IgD-negative memory B cell (primary cell): ENCODE data around the gene CYP2C18. TPM values are rescaled to one million over a fixed set of nuclear protein-coding genes. Genes with fewer than 3 reads are reported as not detected.
"Not testable (repeated sequence)": the region's sequence is repeated elsewhere in the genome, so short reads cannot be mapped to it uniquely, and the experiment has no call there.

Source experiments
- H3K27ac Mint-ChIP-seq, 3 donors: one replicate each; pipeline ENCODE4 v1.8.0; 2020 to 2022; ENCODE audit warnings: mild to moderate bottlenecking in 3 of 3, mixed read lengths in 3 of 3, moderate library complexity in 1 of 3
- H3K27me3 Mint-ChIP-seq: one replicate; pipeline ENCODE4 v1.8.0; 2021; ENCODE audit warnings: mixed read lengths
- H3K36me3 Mint-ChIP-seq: one replicate; pipeline ENCODE4 v1.8.0; 2020; ENCODE audit warnings: mild to moderate bottlenecking, mixed read lengths
- H3K4me1 Mint-ChIP-seq, 3 donors: one replicate each; pipeline ENCODE4 v1.8.0; 2020 to 2022; ENCODE audit warnings: mixed read lengths in 3 of 3, mild to moderate bottlenecking in 1 of 3
- H3K4me3 Mint-ChIP-seq, 4 donors: one replicate each; pipeline ENCODE4 v1.8.0; 2020 to 2022; ENCODE audit warnings: mild to moderate bottlenecking in 4 of 4, mixed read lengths in 4 of 4, moderate library complexity in 3 of 4
- H3K9me3 Mint-ChIP-seq, 3 donors: one replicate each; pipeline ENCODE4 v1.8.0; 2020 to 2021; ENCODE audit warnings: mixed read lengths in 3 of 3, mild to moderate bottlenecking in 1 of 3
- polyA plus RNA-seq: library from polyadenylated mRNA; unstranded; fragments of 300-500 nt; fragmentation: Illumina TruSeq; gene quantifications from one replicate; pipeline ENCODE4 v1.2.3, GENCODE V29; 2021

The CYP2C18 gene
- polyA plus RNA-seq, 1 donor from 2014 or later = not detected

DNA sequence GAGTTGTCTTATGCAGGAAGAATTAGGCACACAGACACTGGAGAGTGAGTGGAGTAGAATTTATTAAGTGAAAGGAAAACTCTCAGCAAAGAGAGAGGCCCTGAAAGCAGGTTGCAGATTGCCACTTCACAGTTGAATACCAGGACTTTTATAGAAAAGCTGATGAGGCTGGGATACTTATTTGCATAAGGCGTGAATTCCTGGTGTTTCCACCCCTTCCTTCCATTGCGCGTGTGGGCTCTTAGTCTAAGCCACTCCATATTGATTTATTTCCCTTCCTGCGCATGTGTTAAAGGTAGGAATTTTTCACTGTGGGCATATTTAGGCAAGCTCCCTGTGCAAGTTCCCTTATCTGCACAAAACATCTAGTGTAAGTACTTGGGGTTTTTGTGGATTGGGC is 893 bp upstream of the CYP2C18 start:
- H3K4me1 Mint-ChIP-seq, H3K36me3 Mint-ChIP-seq, H3K27ac Mint-ChIP-seq, H3K4me3 Mint-ChIP-seq, H3K9me3 Mint-ChIP-seq, H3K27me3 Mint-ChIP-seq: not testable (repeated sequence)

DNA sequence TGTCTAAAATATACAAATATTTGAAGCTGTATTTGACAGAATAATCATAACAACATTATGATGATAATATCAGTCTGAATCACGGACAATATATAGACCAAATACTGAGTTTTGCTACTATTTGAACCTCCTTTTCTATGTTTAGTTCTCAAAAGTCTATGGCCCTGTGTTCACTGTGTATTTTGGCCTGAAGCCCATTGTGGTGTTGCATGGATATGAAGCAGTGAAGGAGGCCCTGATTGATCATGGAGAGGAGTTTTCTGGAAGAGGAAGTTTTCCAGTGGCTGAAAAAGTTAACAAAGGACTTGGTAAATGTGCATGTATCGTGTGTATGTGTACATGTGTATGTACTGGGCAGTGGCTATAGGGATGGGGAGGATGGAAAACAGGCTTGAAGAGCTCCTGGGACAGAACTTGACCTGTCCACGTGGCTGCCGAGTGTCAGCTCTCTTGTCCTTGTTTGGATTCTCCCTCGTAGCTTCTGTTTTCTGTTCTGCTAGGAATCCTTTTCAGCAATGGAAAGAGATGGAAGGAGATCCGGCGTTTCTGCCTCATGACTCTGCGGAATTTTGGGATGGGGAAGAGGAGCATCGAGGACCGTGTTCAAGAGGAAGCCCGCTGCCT is 4.2 kb downstream of the CYP2C18 start:
- H3K27ac Mint-ChIP-seq = no peak overlapping the region
- no peak overlapping the region for H3K4me3 Mint-ChIP-seq
- H3K9me3 Mint-ChIP-seq = peaks cover 0 to 8% (median 7%) of the 10 kb centered on the region in 3 donors
- H3K27me3 Mint-ChIP-seq = no peaks in the 10 kb centered on the region
- no peaks in the 10 kb centered on the region for H3K4me1 Mint-ChIP-seq
- H3K36me3 Mint-ChIP-seq = no peaks in the 10 kb centered on the region

DNA sequence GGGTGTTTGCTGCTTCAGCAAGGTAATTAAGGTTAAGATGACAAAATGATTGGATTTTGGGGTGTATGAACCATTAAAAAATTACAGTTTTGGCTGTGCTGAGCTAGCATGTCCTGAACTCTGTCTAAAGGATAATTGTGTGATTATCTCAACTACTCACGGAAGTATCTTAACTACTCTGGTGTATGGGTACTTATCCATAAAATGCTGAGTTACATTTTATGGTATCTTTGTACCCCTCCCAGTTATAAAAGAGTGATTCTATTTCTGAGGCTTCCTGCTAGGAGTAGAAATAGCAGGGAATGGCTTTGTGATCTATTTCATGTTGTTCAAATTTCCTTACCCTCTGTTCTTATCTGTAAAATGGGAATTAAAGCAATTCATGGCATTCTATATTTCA is 22.6 kb downstream of the CYP2C18 start:
- no peaks in the 10 kb centered on the region for H3K27me3 Mint-ChIP-seq
- no peaks in the 10 kb centered on the region for H3K4me1 Mint-ChIP-seq
- H3K27ac Mint-ChIP-seq = no peak overlapping the region
- H3K9me3 Mint-ChIP-seq = peaks cover 3 to 17% (median 3%) of the 10 kb centered on the region in 3 donors
- H3K4me3 Mint-ChIP-seq = no peak overlapping the region
- H3K36me3 Mint-ChIP-seq = no peaks in the 10 kb centered on the region

DNA sequence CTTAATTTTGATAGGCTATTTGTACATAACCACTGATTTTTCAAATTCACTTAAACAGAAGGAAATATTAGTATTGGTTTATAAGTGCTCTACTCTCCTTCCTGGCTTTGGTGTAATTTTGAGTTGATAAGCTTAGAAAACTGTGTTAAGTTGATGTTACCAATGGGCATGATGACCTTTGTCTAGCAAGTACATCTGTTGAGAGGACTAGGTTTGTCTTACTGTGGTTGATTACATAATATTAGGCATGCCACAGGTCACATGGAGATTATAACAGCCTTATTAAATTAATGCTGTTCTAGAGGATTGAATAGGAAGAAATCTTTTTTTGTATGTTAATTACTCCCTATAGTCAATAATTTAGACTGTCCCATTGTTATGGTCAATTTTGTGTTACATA is 27.0 kb downstream of the CYP2C18 start:
- no peak overlapping the region for H3K27ac Mint-ChIP-seq
- peaks cover 2 to 18% (median 4%) of the 10 kb centered on the region in 3 donors for H3K9me3 Mint-ChIP-seq
- H3K4me3 Mint-ChIP-seq = no peak overlapping the region
- H3K36me3 Mint-ChIP-seq = no peaks in the 10 kb centered on the region
- H3K4me1 Mint-ChIP-seq = no peaks in the 10 kb centered on the region
- H3K27me3 Mint-ChIP-seq = peaks cover 3% of the 10 kb centered on the region

DNA sequence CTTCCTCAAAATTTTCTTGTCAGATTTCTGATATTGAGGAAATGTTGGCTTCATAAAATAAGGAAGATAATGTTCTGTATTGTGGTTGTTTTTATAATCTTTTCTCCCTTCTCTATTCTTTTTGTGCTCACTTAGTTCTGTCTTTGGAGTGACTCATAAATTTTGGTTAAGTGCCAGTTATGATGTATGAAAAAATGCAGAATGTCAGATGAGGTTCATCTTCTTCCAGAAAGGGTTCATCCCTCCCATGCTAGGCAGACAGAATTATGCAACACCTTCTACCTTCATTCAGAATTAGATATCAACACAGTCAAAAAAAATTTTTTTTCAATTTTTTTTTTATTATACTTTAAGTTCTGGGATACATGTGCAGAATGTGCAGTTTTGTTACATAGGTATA is 42.3 kb downstream of the CYP2C18 start:
- H3K4me1 Mint-ChIP-seq = no peaks in the 10 kb centered on the region
- H3K36me3 Mint-ChIP-seq = peaks cover 2% of the 10 kb centered on the region
- H3K9me3 Mint-ChIP-seq = no peaks in the 10 kb centered on the region
- no peaks in the 10 kb centered on the region for H3K27me3 Mint-ChIP-seq
- no peak overlapping the region for H3K4me3 Mint-ChIP-seq
- H3K27ac Mint-ChIP-seq = no peak overlapping the region

DNA sequence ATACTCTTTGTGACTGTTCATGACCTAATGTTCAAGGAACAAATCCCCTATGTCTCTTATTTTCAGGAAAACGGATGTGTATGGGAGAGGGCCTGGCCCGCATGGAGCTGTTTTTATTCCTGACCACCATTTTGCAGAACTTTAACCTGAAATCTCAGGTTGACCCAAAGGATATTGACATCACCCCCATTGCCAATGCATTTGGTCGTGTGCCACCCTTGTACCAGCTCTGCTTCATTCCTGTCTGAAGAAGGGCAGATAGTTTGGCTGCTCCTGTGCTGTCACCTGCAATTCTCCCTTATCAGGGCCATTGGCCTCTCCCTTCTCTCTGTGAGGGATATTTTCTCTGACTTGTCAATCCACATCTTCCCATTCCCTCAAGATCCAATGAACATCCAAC is 51.7 kb downstream of the CYP2C18 start:
- peaks cover 3 to 21% (median 4%) of the 10 kb centered on the region in 3 donors for H3K9me3 Mint-ChIP-seq
- no peaks in the 10 kb centered on the region for H3K4me1 Mint-ChIP-seq
- no peak overlapping the region for H3K4me3 Mint-ChIP-seq
- H3K36me3 Mint-ChIP-seq = peaks cover 1% of the 10 kb centered on the region
- peaks cover 2% of the 10 kb centered on the region for H3K27me3 Mint-ChIP-seq
- H3K27ac Mint-ChIP-seq = no peak overlapping the region

DNA sequence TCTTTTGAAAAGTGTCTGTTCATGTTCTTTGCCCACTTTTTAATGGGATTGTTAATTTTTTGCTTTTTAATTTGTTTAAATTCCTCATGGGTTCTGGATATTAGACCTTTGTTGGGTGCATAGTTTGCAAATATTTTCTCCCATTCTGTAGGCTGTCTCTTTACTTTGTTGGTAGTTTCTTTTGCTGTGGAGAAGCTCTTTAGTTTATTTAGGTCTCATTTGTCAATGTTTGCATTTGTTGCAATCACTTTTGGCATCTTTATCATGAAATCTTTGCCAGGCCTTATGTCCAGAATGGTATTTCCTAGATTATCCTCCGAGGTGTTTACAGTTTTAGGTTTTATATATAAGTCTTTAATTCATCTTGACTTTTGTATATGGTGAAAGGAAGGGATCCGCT is 55.1 kb downstream of the CYP2C18 start:
- Mint-ChIP-seq H3K36me3 (peaks cover 1% of the 10 kb centered on the region), H3K27me3 (no peaks in the 10 kb centered on the region), H3K9me3 (peaks cover 5 to 28% (median 8%) of the 10 kb centered on the region in 3 donors), H3K27ac (no peak overlapping the region), H3K4me3 (no peak overlapping the region), H3K4me1 (no peaks in the 10 kb centered on the region)

DNA sequence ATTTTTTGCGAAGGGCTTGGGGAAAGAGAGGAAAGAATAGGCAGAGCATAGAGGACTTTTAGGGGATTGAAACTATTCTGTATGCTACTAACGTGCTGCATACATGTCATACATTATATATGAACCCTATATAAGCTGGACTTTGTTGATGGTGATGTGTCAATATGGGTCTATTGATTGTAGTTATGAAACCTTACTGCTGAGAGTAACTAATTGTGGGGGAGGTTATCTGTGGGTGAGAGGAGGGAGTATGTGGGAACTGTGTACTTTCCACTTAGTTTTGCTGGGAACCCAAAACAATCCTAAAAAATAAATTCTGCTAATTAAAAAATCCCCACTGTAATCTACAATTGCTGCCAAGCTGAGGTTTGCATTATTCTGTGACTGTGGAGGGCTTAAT is 63.6 kb downstream of the CYP2C18 start:
- H3K27me3 Mint-ChIP-seq = peaks cover 1% of the 10 kb centered on the region
- no peak overlapping the region for H3K27ac Mint-ChIP-seq
- H3K36me3 Mint-ChIP-seq = no peaks in the 10 kb centered on the region
- no peaks in the 10 kb centered on the region for H3K4me1 Mint-ChIP-seq
- H3K4me3 Mint-ChIP-seq = no peak overlapping the region
- H3K9me3 Mint-ChIP-seq = peaks cover 7 to 15% (median 14%) of the 10 kb centered on the region in 3 donors

DNA sequence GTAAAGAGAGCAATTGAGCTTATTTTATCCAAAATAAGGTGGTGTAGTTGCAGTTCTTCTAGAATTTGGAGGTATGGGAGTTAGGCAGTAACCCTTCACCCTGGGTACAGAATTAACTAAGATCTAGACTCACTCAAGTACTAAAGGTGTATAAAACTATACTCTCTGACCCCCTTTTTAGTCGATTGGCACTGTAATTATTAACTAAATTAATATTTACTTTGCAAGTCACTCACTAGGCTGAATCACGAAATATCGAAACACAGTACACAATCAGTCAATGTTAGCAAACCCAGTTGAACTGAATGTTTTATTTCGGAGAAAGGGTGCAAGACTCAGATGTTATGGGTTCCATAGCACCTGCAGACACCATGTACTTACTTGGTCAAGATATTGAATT is 64.3 kb downstream of the CYP2C18 start:
- Mint-ChIP-seq H3K27ac (no peak overlapping the region), H3K4me3 (no peak overlapping the region), H3K36me3 (no peaks in the 10 kb centered on the region), H3K4me1 (no peaks in the 10 kb centered on the region), H3K27me3 (peaks cover 1% of the 10 kb centered on the region), H3K9me3 (peaks cover 7 to 15% (median 13%) of the 10 kb centered on the region in 3 donors)

DNA sequence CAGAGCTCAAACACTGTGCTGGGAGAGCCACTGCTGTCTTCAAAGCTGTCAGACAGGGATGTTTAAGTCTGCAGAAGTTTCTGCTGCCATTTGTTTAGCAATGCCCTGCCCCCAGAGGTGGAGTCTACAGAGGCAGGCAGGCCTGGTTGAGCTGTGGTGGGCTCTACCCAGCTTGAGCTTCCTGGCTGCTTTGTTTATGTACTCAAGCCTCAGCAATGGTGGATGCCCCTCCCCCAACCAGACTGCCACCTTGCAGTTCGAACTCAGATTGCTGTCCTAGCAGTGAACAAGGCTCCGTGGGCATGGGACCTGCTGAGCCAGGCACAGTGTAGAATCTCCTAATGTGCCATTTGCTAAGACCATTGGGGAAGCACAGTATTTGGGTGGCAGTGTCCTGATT is 74.4 kb downstream of the CYP2C18 start:
- no peak overlapping the region for H3K27ac Mint-ChIP-seq
- no peak overlapping the region for H3K4me3 Mint-ChIP-seq
- H3K9me3 Mint-ChIP-seq = no peaks in the 10 kb centered on the region
- H3K36me3 Mint-ChIP-seq = no peaks in the 10 kb centered on the region
- no peaks in the 10 kb centered on the region for H3K4me1 Mint-ChIP-seq
- no peaks in the 10 kb centered on the region for H3K27me3 Mint-ChIP-seq

DNA sequence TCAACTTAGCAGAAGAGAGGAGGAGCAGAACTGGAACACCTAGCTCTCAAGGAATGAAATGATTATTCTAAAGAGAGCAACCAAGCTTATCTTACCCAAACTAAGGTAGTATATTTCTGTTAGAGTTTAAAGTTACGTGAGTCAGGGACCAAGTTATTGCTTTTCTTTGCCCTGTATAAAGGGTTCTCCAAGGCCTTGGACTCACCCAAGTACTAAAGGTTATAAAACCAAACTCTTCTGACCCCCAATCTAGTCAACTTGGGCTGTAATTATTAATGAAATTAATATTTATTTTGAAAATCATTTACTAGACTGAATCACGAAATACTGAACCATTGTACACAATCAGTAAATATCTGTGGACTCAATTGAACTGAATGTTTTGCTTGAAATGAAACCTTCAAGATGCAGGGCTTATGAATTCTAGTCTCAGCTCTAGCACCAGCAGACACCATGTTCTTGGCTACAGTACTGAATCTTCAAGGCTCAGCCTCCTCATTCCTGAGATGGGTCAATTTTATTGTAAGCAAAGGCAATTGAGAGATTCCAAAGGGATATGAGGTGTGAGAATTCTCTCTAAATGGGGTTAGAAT is 77.2 kb downstream of the CYP2C18 start:
- H3K4me3 Mint-ChIP-seq = no peak overlapping the region
- no peaks in the 10 kb centered on the region for H3K36me3 Mint-ChIP-seq
- H3K27ac Mint-ChIP-seq = no peak overlapping the region
- H3K9me3 Mint-ChIP-seq = peaks cover 0 to 7% (median 0%) of the 10 kb centered on the region in 3 donors
- peaks cover 2% of the 10 kb centered on the region for H3K27me3 Mint-ChIP-seq
- no peaks in the 10 kb centered on the region for H3K4me1 Mint-ChIP-seq

DNA sequence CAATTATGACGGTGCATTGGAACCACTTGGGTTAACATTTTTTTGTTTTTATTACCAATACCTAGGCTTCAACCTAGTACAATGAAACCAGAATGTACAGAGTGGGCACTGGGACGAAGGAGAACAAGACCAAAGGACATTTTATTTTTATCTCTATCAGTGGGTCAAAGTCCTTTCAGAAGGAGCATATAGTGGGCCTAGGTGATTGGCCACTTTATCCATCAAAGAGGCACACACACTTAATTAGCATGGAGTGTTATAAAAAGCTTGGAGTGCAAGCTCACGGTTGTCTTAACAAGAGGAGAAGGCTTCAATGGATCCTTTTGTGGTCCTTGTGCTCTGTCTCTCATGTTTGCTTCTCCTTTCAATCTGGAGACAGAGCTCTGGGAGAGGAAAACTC is 78.9 kb downstream of the CYP2C18 start, which contains the start of gene CYP2C19:
CYP2C19 (plus strand) TSS at position 289 of the 400 bp plus-strand sequence; CDS start at position 314, 25 bp downstream.
- no peaks in the 10 kb centered on the region for H3K4me1 Mint-ChIP-seq
- no peak within 1 kb of the TSS for H3K27ac Mint-ChIP-seq
- peaks cover 2% of the 10 kb centered on the region for H3K27me3 Mint-ChIP-seq
- H3K4me3 Mint-ChIP-seq = peak within 1 kb of the TSS in 1 of 4 donors; percentile 38
- peaks cover 0 to 7% (median 0%) of the 10 kb centered on the region in 3 donors for H3K9me3 Mint-ChIP-seq
- H3K36me3 Mint-ChIP-seq = no peaks in the 10 kb centered on the region

DNA sequence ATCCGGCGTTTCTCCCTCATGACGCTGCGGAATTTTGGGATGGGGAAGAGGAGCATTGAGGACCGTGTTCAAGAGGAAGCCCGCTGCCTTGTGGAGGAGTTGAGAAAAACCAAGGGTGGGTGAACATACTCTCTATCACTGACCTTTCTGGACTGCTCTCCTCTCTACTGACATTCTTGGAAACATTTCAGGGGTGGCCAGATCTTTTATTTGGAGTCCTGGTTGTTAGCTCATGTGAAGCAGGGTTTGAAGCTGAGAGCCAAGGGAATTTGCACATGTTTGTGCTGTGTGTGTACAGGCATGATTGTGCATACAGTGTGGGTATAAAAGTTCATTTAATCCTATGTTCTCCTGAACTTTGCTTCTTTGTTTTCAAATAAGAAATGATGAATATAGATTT is 91.9 kb downstream of the CYP2C18 start:
- H3K36me3 Mint-ChIP-seq, H3K4me1 Mint-ChIP-seq: not testable (repeated sequence)

DNA sequence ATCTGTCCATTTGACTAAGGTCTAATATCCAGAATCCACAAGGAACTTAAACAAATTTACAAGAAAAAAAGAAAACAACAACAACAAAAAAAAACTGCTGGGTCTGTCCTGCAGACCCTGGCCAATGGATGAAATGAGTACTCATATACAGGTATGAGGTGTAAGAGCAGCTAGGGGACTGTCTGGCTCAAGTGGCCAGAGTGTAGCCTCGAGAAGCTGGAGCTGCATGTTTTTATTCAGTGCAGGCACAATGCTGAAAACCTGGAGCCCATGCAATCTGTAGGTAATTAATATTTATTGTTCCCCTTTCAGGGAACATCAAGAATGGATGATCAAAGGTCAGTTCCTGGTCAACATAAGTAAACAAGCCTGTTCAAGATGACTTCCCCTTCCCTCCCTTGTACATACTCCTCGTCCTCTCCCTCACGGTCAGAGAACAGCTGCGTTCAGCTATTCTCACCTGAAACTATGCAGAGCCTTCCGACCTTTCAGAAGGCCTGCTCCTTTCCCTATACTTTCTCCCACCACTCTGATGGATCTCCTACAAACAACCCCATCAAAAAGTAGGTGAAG is 94.4 kb downstream of the CYP2C18 start:
- no peaks in the 10 kb centered on the region for H3K4me1 Mint-ChIP-seq
- no peak overlapping the region for H3K4me3 Mint-ChIP-seq
- H3K36me3 Mint-ChIP-seq = no peaks in the 10 kb centered on the region
- no peak overlapping the region for H3K27ac Mint-ChIP-seq
- H3K9me3 Mint-ChIP-seq = peaks cover 0 to 3% (median 2%) of the 10 kb centered on the region in 3 donors
- H3K27me3 Mint-ChIP-seq = peaks cover 2% of the 10 kb centered on the region

More for the DNA sequence above, 91.9 kb downstream of the CYP2C18 start:
- H3K27me3 Mint-ChIP-seq, H3K4me3 Mint-ChIP-seq, H3K9me3 Mint-ChIP-seq, H3K27ac Mint-ChIP-seq: not testable (repeated sequence)

DNA sequence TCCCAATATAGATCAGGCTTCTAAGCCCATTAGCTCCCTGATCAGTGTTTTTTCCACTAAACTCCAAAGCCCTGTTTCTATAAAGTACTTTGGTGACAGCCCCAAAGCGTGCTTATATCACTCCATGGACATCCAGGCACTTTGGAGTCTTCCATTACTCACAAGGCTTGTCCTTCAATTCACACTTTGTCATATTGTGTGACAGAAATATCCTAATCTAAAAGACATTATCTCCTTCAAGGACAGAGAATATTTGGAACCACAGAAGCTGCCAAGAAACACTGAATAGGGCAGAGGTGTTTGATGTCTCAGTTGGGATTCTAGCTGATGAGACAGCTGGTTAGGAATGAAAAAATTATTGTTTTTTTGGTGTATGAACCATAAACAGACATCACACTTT is 97.3 kb downstream of the CYP2C18 start:
- peaks cover 0 to 3% (median 2%) of the 10 kb centered on the region in 3 donors for H3K9me3 Mint-ChIP-seq
- H3K27me3 Mint-ChIP-seq = no peaks in the 10 kb centered on the region
- H3K36me3 Mint-ChIP-seq = no peaks in the 10 kb centered on the region
- H3K27ac Mint-ChIP-seq = no peak overlapping the region
- H3K4me3 Mint-ChIP-seq = no peak overlapping the region
- no peaks in the 10 kb centered on the region for H3K4me1 Mint-ChIP-seq

DNA sequence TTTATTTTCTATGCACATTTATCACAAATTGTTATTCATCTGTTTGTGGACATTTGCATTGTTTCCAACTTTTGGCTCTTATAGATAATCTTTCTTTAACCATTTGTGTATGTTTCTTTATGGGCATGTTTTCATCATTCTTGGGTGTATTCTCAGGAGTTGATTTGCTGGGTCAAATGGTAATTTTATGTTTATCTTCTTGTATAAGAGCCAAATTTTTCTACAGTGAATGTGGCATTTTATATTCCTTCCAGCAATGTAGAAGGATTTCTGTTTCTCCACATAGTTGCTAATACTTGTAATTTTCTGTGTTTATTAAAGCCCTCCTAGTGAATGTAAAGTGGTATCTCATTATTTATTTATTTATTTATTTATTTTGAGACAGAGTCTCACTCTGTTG is 100.7 kb downstream of the CYP2C18 start:
- no peaks in the 10 kb centered on the region for H3K27me3 Mint-ChIP-seq
- H3K9me3 Mint-ChIP-seq = peaks cover 0 to 1% (median 0%) of the 10 kb centered on the region in 3 donors
- H3K4me1 Mint-ChIP-seq = no peaks in the 10 kb centered on the region
- H3K27ac Mint-ChIP-seq = no peak overlapping the region
- H3K4me3 Mint-ChIP-seq = no peak overlapping the region
- H3K36me3 Mint-ChIP-seq = no peaks in the 10 kb centered on the region
